ENCODE results near the gene DDOST. TPM values are rescaled to one million over a fixed set of nuclear protein-coding genes. Genes with fewer than 3 reads are reported as not detected.

Gene DDOST
- total RNA-seq, 2 experiments from 2014 or later, result 111 to 148 TPM

DNA sequence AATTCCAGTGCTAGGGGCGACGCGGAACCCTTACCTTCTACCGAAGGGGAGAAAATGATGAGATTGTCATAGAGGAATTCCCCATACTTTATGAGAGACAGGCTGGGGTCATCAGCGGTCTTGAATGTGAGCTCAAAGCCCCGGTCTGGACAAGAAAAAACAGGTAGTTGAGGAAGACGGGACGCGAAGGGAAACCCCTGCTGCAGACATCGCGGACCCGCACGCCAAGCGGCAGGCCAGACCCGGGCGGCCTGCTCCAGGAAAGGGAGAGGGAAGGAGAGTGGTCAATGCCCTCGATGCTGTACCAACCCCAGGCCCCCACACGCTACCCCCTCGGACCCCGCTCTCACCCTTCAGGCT, 342 bp downstream of the DDOST start:
- DNase-seq (ENCODE audit: low spot score), result peak; percentile 43
- intact Hi-C loops (cut with micrococcal nuclease; ENCODE audit: unreplicated experiment), result loop anchor here (2.0 kb wide), 1 partner anchor 26 kb away; no protein-coding TSS in a partner anchor
- H3K4me2 ChIP-seq (ENCODE audit: low read length), result peak overlapping the region; percentile 98
- no TSS peak for BruUV-seq (replicated peaks)
- no peaks in the 10 kb centered on the region for H3K9me3 ChIP-seq (ENCODE audit: low read length)
- H3K27ac ChIP-seq (ENCODE audit: low read depth, low read length, poor library complexity, severe bottlenecking), result peak overlapping the region; percentile 35
- peaks cover 26% of the 10 kb centered on the region for H3K4me1 ChIP-seq (ENCODE audit: insufficient read depth, low read length, poor library complexity, severe bottlenecking)
- no peak for TF ChIP-seq EZH2phosphoT487 (IDR thresholded peaks at IDR 0.05; ENCODE audit: borderline replicate concordance, low read depth, low read length)
- TF ChIP-seq, protein P1, sequence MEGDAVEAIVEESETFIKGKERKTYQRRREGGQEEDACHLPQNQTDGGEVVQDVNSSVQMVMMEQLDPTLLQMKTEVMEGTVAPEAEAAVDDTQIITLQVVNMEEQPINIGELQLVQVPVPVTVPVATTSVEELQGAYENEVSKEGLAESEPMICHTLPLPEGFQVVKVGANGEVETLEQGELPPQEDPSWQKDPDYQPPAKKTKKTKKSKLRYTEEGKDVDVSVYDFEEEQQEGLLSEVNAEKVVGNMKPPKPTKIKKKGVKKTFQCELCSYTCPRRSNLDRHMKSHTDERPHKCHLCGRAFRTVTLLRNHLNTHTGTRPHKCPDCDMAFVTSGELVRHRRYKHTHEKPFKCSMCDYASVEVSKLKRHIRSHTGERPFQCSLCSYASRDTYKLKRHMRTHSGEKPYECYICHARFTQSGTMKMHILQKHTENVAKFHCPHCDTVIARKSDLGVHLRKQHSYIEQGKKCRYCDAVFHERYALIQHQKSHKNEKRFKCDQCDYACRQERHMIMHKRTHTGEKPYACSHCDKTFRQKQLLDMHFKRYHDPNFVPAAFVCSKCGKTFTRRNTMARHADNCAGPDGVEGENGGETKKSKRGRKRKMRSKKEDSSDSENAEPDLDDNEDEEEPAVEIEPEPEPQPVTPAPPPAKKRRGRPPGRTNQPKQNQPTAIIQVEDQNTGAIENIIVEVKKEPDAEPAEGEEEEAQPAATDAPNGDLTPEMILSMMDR (conservative IDR thresholded peaks at IDR 0.05; ENCODE audit: low read length), result no peak
- CTCF ChIA-PET (ENCODE audit: unreplicated experiment), result interaction anchor here (0.6 to 0.7 kb wide), 2 partner anchors 27 to 195 kb away, joined by 3 to 5 read pairs; no protein-coding TSS in a partner anchor
- H3K79me2 ChIP-seq (ENCODE audit: insufficient read depth, low read depth, low read length), result peaks cover 40% of the 10 kb centered on the region
- peak overlapping the region; percentile 94 for H3K4me3 ChIP-seq (ENCODE audit: low read depth, low read length, poor library complexity, severe bottlenecking)
- peak overlapping the region; percentile 43; the same call in 1 of the 2 replicates for H2AFZ ChIP-seq (ENCODE audit: low read length)
- H3K9me2 ChIP-seq (ENCODE audit: insufficient read depth, low read length), result no peaks in the 10 kb centered on the region
- H4K20me1 ChIP-seq (ENCODE audit: insufficient read depth, low read length), result peaks cover 10% of the 10 kb centered on the region; the same call in 1 of the 2 replicates
- H3K36me3 ChIP-seq (ENCODE audit: insufficient read depth, low read length), result peaks cover 44% of the 10 kb centered on the region
- POLR2A ChIA-PET, result interaction anchor here (0.6 to 2.0 kb wide), 6 partner anchors 11 to 517 kb away, joined by 3 to 10 read pairs (median 4); partner anchors contain the start of gene PINK1

- Histone ChIP-seq H3K4me1 (ENCODE audit: insufficient read depth, low read length, poor library complexity, severe bottlenecking) (peaks cover 21% of the 10 kb centered on the region), H3K4me3 (ENCODE audit: low read depth, low read length, poor library complexity, severe bottlenecking) (peak overlapping the region; percentile 94), H3K9me3 (ENCODE audit: low read length) (no peaks in the 10 kb centered on the region), H2AFZ (ENCODE audit: low read length) (no peak overlapping the region; the same call in 1 of the 2 replicates), H3K79me2 (ENCODE audit: insufficient read depth, low read depth, low read length) (peaks cover 40% of the 10 kb centered on the region), H3K36me3 (ENCODE audit: insufficient read depth, low read length) (peaks cover 49% of the 10 kb centered on the region), H3K9me2 (ENCODE audit: insufficient read depth, low read length) (no peaks in the 10 kb centered on the region), H4K20me1 (ENCODE audit: insufficient read depth, low read length) (peaks cover 10% of the 10 kb centered on the region; the same call in 1 of the 2 replicates), H3K4me2 (ENCODE audit: low read length) (peak overlapping the region; percentile 98), H3K27ac (ENCODE audit: low read depth, low read length, poor library complexity, severe bottlenecking) (peak overlapping the region; percentile 35)
- no TSS peak for BruUV-seq (replicated peaks)
- intact Hi-C loops (cut with micrococcal nuclease; ENCODE audit: unreplicated experiment), result loop anchor here (2.0 kb wide), 1 partner anchor 26 kb away; no protein-coding TSS in a partner anchor
- ChIA-PET POLR2A (interaction anchor here (0.6 to 2.0 kb wide), 4 partner anchors 10 to 834 kb away, joined by 3 to 10 read pairs (median 8); partner anchors contain the start of gene PINK1), CTCF (ENCODE audit: unreplicated experiment) (interaction anchor here (0.6 kb wide), 1 partner anchor 27 kb away, joined by 5 read pairs; no protein-coding TSS in a partner anchor)
- no peak for DNase-seq (ENCODE audit: low spot score)
- no peak for TF ChIP-seq EZH2phosphoT487 (IDR thresholded peaks at IDR 0.05; ENCODE audit: borderline replicate concordance, low read depth, low read length)
- TF ChIP-seq, protein P1 (conservative IDR thresholded peaks at IDR 0.05; ENCODE audit: low read length), result no peak
These were observed 806 bp downstream of the DDOST start for GRCh38 chr1:20660363-20660762.

Measured in OCI-LY7 (cell line).